ENCODE data around the gene STARD4. TPM values are rescaled to one million over a fixed set of nuclear protein-coding genes. Genes with fewer than 3 reads are reported as not detected.

The STARD4 gene, protein sequence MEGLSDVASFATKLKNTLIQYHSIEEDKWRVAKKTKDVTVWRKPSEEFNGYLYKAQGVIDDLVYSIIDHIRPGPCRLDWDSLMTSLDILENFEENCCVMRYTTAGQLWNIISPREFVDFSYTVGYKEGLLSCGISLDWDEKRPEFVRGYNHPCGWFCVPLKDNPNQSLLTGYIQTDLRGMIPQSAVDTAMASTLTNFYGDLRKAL
- total RNA-seq (2021) (37.7 and 43.4 TPM in 2 replicates), Bru-seq, nascent RNA (percentile 94 among the genes with signal in this experiment), BruChase-seq, experiment 1, labeled RNA remaining after a 2-hour chase (percentile 96 among the genes with signal in this experiment), BruChase-seq, experiment 2, labeled RNA remaining after a 6-hour chase (percentile 96 among the genes with signal in this experiment)
- long read RNA-seq, full-length matches to known transcripts: 41 of 49 reads
- long read RNA-seq, partial matches to known transcripts: 2 of 49 reads
- long read RNA-seq, other reads (novel, unspliced or antisense): 6 of 49 reads

DNA sequence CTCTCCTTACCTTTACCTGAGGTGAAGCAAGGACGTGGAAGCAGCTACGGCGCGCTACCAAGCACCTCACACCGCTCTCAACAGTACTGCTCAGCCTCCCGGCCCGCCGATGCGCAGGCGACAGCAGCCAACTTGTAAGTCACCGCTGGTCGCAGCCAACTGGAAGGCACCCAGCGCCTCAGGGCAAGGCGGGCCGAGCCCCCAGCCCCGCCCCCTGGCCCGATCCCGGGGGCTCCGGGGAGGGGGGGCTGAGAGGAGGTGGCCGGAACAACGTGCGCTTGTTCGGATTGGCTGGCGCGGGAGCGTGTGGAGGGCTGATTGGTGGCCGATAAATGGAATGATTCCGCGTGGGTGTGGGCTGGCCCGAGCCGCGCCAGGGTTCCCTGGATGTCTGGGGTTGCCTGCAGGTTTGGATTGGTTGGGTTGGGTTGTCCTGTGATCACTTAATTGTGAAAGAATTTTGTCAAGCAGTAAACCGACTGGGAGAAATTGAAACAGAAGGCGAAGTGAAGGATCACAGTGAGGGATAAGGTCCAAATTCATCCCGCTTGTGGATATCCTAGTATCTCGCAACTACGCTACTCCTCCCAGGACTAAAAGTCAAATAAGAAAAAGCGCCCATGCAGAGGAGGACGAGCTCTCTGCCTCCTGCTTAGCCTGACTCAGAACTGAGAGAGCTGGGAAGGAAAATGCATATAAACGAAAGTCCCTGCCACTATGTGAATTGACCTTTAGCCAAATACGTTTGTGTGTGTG, at the start of gene STARD4:
TSS of gene STARD4 (minus strand) at position 161 of the 756 bp plus-strand sequence. CDS start 5,102 bp downstream, outside the sequence.
- H3K9me3 ChIP-seq (ENCODE audit: low read depth, low read length, poor library complexity, severe bottlenecking): no peaks in the 10 kb centered on the region
- no peaks in the 10 kb centered on the region for H3K27me3 ChIP-seq (replicated peaks; ENCODE audit: insufficient read depth, low read depth, low read length, poor library complexity)
- ChIA-PET POLR2A (ENCODE audit: low non-redundant PET) (no interaction called here), CTCF (no interaction called here)
- TF ChIP-seq CTCF (conservative IDR thresholded peaks at IDR 0.05; ENCODE audit: low read depth, low read length): no peak
- no peak for TF ChIP-seq EZH2 (IDR thresholded peaks at IDR 0.05; ENCODE audit: borderline replicate concordance, low read depth, low read length, poor library complexity, severe bottlenecking)
- H3K27ac ChIP-seq (ENCODE audit: low read depth, low read length, poor library complexity, severe bottlenecking): peak within 1 kb of the TSS; percentile 94
- BruUV-seq (replicated peaks): no TSS peak
- no peaks in the 10 kb centered on the region for H3K36me3 ChIP-seq (ENCODE audit: insufficient read depth, low read length, poor library complexity, severe bottlenecking)
- peak within 1 kb of the TSS; percentile 95 for H3K4me3 ChIP-seq (ENCODE audit: low read depth, low read length, poor library complexity, severe bottlenecking)
- DNase-seq (ENCODE audit: low spot score): peak; percentile 98
- H3K4me1 ChIP-seq (ENCODE audit: insufficient read depth, low read length, poor library complexity, severe bottlenecking): peaks cover 28% of the 10 kb centered on the region
- intact Hi-C loops (cut with micrococcal nuclease; ENCODE audit: unreplicated experiment): loop anchor here (5.0 kb wide), 1 partner anchor 245 kb away; the partner anchor contains the start of gene NREP

DNA sequence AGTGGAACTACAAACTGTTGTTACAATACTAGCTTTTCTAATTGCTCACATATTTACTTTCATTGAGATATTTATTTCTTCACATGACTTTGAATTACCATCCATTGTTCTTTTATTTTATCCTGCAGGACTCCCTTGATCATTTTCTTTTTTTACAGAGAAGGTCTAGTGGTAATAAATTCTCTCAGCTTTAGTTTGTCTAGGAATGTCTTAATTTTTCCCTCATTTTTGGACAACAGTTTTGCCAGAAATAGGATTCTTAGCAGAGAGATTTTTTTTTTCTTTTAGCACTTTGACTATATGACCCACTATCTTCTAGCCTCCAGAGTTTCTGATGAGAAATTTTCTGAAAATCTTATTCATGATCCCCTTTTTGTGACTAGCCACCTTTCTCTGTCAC, 47.3 kb upstream of the STARD4 start:
- H3K27ac ChIP-seq (ENCODE audit: low read depth, low read length, poor library complexity, severe bottlenecking): no peak overlapping the region
- intact Hi-C loops (cut with micrococcal nuclease; ENCODE audit: unreplicated experiment): no loop called here
- no peak overlapping the region for H3K4me3 ChIP-seq (ENCODE audit: low read depth, low read length, poor library complexity, severe bottlenecking)
- no peaks in the 10 kb centered on the region for H3K9me3 ChIP-seq (ENCODE audit: low read depth, low read length, poor library complexity, severe bottlenecking)
- no TSS peak for BruUV-seq (replicated peaks)
- no peaks in the 10 kb centered on the region for H3K27me3 ChIP-seq (replicated peaks; ENCODE audit: insufficient read depth, low read depth, low read length, poor library complexity)
- TF ChIP-seq CTCF (conservative IDR thresholded peaks at IDR 0.05; ENCODE audit: low read depth, low read length) (no peak), EZH2 (IDR thresholded peaks at IDR 0.05; ENCODE audit: borderline replicate concordance, low read depth, low read length, poor library complexity, severe bottlenecking) (no peak)
- ChIA-PET CTCF (no interaction called here), POLR2A (ENCODE audit: low non-redundant PET) (no interaction called here)
- DNase-seq (ENCODE audit: low spot score): no peak
- no peaks in the 10 kb centered on the region for H3K36me3 ChIP-seq (ENCODE audit: insufficient read depth, low read length, poor library complexity, severe bottlenecking)
- no peaks in the 10 kb centered on the region for H3K4me1 ChIP-seq (ENCODE audit: insufficient read depth, low read length, poor library complexity, severe bottlenecking)

DNA sequence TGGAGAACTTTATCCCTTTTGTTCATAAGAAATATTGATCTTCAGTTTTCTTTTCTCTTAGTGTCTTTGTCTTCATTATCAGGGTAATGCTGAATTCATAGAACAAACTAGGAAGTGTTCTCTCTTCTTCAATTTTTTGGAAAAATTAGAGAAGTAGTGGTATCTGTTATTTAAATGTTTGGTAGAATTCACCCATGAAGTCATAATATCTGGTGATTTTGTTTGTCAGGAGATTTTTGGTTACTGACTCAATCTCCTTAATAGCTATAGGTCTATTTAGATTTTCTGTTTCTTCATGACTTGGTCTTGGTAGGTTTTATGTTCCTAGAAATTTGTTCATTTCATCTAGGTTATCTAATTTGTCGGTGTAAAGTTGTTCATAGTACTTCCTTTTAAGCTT, 45.4 kb upstream of the STARD4 start:
- no peak for DNase-seq (ENCODE audit: low spot score)
- no peaks in the 10 kb centered on the region for H3K36me3 ChIP-seq (ENCODE audit: insufficient read depth, low read length, poor library complexity, severe bottlenecking)
- no peak for TF ChIP-seq EZH2 (IDR thresholded peaks at IDR 0.05; ENCODE audit: borderline replicate concordance, low read depth, low read length, poor library complexity, severe bottlenecking)
- TF ChIP-seq CTCF (conservative IDR thresholded peaks at IDR 0.05; ENCODE audit: low read depth, low read length): no peak
- intact Hi-C loops (cut with micrococcal nuclease; ENCODE audit: unreplicated experiment): no loop called here
- H3K9me3 ChIP-seq (ENCODE audit: low read depth, low read length, poor library complexity, severe bottlenecking): no peaks in the 10 kb centered on the region
- no peak overlapping the region for H3K27ac ChIP-seq (ENCODE audit: low read depth, low read length, poor library complexity, severe bottlenecking)
- POLR2A ChIA-PET (ENCODE audit: low non-redundant PET): no interaction called here
- no peak overlapping the region for H3K4me3 ChIP-seq (ENCODE audit: low read depth, low read length, poor library complexity, severe bottlenecking)
- H3K4me1 ChIP-seq (ENCODE audit: insufficient read depth, low read length, poor library complexity, severe bottlenecking): no peaks in the 10 kb centered on the region
- BruUV-seq (replicated peaks): no TSS peak
- CTCF ChIA-PET: no interaction called here
- no peaks in the 10 kb centered on the region for H3K27me3 ChIP-seq (replicated peaks; ENCODE audit: insufficient read depth, low read depth, low read length, poor library complexity)

All from A673 (cell line).